ENCODE results near the gene GREB1L. TPM values are rescaled to one million over a fixed set of nuclear protein-coding genes. Genes with fewer than 3 reads are reported as not detected.

GREB1L gene
- total RNA-seq, 1 experiment from 2014 or later, result 0.26 TPM

GRCh38 chr18:21203126-21203525 lies 38.9 kb upstream of the GREB1L start:
- TF ChIP-seq EMX1 (CRISPR knock-in tag; IDR thresholded peaks at IDR 0.05), result no peak
- TF ChIP-seq ZNF263 (CRISPR knock-in tag; IDR thresholded peaks at IDR 0.05; ENCODE audit: low read depth), result no peak
- TF ChIP-seq ZSCAN18 (CRISPR knock-in tag; IDR thresholded peaks at IDR 0.05), result no peak
- no peak for TF ChIP-seq ZNF671 (CRISPR knock-in tag; IDR thresholded peaks at IDR 0.05)
- TF ChIP-seq, protein P1, sequence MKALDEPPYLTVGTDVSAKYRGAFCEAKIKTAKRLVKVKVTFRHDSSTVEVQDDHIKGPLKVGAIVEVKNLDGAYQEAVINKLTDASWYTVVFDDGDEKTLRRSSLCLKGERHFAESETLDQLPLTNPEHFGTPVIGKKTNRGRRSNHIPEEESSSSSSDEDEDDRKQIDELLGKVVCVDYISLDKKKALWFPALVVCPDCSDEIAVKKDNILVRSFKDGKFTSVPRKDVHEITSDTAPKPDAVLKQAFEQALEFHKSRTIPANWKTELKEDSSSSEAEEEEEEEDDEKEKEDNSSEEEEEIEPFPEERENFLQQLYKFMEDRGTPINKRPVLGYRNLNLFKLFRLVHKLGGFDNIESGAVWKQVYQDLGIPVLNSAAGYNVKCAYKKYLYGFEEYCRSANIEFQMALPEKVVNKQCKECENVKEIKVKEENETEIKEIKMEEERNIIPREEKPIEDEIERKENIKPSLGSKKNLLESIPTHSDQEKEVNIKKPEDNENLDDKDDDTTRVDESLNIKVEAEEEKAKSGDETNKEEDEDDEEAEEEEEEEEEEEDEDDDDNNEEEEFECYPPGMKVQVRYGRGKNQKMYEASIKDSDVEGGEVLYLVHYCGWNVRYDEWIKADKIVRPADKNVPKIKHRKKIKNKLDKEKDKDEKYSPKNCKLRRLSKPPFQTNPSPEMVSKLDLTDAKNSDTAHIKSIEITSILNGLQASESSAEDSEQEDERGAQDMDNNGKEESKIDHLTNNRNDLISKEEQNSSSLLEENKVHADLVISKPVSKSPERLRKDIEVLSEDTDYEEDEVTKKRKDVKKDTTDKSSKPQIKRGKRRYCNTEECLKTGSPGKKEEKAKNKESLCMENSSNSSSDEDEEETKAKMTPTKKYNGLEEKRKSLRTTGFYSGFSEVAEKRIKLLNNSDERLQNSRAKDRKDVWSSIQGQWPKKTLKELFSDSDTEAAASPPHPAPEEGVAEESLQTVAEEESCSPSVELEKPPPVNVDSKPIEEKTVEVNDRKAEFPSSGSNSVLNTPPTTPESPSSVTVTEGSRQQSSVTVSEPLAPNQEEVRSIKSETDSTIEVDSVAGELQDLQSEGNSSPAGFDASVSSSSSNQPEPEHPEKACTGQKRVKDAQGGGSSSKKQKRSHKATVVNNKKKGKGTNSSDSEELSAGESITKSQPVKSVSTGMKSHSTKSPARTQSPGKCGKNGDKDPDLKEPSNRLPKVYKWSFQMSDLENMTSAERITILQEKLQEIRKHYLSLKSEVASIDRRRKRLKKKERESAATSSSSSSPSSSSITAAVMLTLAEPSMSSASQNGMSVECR (CRISPR knock-in tag; IDR thresholded peaks at IDR 0.05; ENCODE audit: borderline replicate concordance), result no peak
- TF ChIP-seq, protein P2, sequence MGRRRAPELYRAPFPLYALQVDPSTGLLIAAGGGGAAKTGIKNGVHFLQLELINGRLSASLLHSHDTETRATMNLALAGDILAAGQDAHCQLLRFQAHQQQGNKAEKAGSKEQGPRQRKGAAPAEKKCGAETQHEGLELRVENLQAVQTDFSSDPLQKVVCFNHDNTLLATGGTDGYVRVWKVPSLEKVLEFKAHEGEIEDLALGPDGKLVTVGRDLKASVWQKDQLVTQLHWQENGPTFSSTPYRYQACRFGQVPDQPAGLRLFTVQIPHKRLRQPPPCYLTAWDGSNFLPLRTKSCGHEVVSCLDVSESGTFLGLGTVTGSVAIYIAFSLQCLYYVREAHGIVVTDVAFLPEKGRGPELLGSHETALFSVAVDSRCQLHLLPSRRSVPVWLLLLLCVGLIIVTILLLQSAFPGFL (CRISPR knock-in tag; IDR thresholded peaks at IDR 0.05; ENCODE audit: borderline replicate concordance), result no peak
- TF ChIP-seq, protein P3, sequence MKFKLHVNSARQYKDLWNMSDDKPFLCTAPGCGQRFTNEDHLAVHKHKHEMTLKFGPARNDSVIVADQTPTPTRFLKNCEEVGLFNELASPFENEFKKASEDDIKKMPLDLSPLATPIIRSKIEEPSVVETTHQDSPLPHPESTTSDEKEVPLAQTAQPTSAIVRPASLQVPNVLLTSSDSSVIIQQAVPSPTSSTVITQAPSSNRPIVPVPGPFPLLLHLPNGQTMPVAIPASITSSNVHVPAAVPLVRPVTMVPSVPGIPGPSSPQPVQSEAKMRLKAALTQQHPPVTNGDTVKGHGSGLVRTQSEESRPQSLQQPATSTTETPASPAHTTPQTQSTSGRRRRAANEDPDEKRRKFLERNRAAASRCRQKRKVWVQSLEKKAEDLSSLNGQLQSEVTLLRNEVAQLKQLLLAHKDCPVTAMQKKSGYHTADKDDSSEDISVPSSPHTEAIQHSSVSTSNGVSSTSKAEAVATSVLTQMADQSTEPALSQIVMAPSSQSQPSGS (CRISPR knock-in tag; IDR thresholded peaks at IDR 0.05; ENCODE audit: borderline replicate concordance, low read depth), result no peak
- TF ChIP-seq, protein P4, sequence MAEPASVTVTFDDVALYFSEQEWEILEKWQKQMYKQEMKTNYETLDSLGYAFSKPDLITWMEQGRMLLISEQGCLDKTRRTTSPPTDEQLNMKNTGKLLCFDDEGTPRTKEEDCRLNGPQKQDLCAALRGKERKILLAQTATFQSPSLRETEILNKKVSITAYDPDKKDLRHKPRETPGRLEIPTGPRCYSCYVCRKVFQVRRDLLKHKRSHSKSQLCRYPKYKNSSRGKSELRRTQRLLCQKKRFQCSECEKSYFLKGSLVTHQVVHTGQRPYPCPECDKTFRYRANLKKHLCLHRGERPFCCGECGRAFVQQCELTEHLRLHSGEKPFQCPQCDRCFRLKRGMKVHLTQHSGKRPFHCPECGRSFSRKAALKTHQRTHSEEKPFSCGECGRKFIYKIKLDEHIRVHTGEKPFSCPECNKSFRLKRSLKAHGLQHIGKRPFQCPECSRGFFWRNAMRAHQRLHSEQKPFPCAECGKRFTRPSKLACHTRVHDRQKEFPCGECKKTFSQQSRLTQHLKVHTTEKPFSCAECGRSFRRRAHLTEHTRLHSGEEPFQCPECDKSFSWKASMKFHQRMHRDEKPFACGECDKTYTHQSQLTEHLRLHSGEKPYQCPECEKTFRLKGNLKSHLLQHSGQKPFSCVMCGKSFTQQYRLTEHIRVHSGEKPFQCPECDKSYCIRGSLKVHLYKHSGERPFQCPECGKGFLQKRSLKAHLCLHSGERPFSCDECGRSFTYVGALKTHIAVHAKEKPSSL (CRISPR knock-in tag; conservative IDR thresholded peaks at IDR 0.05), result no peak
- TF ChIP-seq GRHL2 (CRISPR knock-in tag; IDR thresholded peaks at IDR 0.05; ENCODE audit: insufficient replicate concordance, severe bottlenecking), result no peak
- no peak for ATAC-seq
- Mint-ChIP-seq H3K27me3 (ENCODE audit: low read depth) (peaks cover 3% of the 10 kb centered on the region), H3K4me1 (no peaks in the 10 kb centered on the region), H3K4me3 (no peak overlapping the region), H3K9me3 (no peaks in the 10 kb centered on the region; the same call in 1 of the 2 replicates), H3K27ac (no peak overlapping the region), H3K36me3 (no peaks in the 10 kb centered on the region)
- POLR2A ChIA-PET, result no interaction called here
- CTCF ChIA-PET, result no interaction called here
- no peak for DNase-seq (ENCODE audit: low spot score)

- ATAC-seq, result no peak
- H3K4me3 Mint-ChIP-seq, result no peak overlapping the region
- H3K9me3 Mint-ChIP-seq, result no peaks in the 10 kb centered on the region; the same call in 1 of the 2 replicates
- no peak overlapping the region for H3K27ac Mint-ChIP-seq
- H3K36me3 Mint-ChIP-seq, result no peaks in the 10 kb centered on the region
- CTCF ChIA-PET, result no interaction called here
- POLR2A ChIA-PET, result no interaction called here
- H3K4me1 Mint-ChIP-seq, result no peaks in the 10 kb centered on the region
- H3K27me3 Mint-ChIP-seq (ENCODE audit: low read depth), result peaks cover 3% of the 10 kb centered on the region
- no peak for DNase-seq (ENCODE audit: low spot score)
- TF ChIP-seq AFF4 (CRISPR knock-in tag; IDR thresholded peaks at IDR 0.05; ENCODE audit: borderline replicate concordance) (no peak), STAT6 (CRISPR knock-in tag; conservative IDR thresholded peaks at IDR 0.05; ENCODE audit: low read depth) (no peak)
- TF ChIP-seq, protein P5, sequence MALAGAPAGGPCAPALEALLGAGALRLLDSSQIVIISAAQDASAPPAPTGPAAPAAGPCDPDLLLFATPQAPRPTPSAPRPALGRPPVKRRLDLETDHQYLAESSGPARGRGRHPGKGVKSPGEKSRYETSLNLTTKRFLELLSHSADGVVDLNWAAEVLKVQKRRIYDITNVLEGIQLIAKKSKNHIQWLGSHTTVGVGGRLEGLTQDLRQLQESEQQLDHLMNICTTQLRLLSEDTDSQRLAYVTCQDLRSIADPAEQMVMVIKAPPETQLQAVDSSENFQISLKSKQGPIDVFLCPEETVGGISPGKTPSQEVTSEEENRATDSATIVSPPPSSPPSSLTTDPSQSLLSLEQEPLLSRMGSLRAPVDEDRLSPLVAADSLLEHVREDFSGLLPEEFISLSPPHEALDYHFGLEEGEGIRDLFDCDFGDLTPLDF (CRISPR knock-in tag; IDR thresholded peaks at IDR 0.05), result no peak
These were observed 38.3 kb upstream of the GREB1L start for GRCh38 chr18:21203542-21204241.

Measured in WTC11 (cell line).